GM13977 (cell line): ENCODE measurements around the gene IFT88.

ENCODE experiments used
- DNase-seq: peaks from one replicate; pipeline ENCODE4 v3.0.0; 2012; ENCODE audit warnings: low spot score
- in situ Hi-C: fragments of 300-500 bp; cut with MboI; formaldehyde crosslinking; loops from one replicate; pipeline ENCODE4 v1.12.0; 2022; ENCODE audit warnings: low sequenced_read_pairs, low pct_unique_long_range_greater_than_20kb, mixed read lengths, inconsistent platforms; ENCODE audit not compliant: unreplicated experiment
- TF ChIP-seq, protein P1 (sequence below): IDR thresholded peaks from 2 replicates; pipeline ENCODE4 v1.5.1; 2012; ENCODE audit warnings: mild to moderate bottlenecking, control low read depth; ENCODE audit not compliant: insufficient read depth; ENCODE audit errors: extremely low read depth, missing control alignments

Gene IFT88

DNA sequence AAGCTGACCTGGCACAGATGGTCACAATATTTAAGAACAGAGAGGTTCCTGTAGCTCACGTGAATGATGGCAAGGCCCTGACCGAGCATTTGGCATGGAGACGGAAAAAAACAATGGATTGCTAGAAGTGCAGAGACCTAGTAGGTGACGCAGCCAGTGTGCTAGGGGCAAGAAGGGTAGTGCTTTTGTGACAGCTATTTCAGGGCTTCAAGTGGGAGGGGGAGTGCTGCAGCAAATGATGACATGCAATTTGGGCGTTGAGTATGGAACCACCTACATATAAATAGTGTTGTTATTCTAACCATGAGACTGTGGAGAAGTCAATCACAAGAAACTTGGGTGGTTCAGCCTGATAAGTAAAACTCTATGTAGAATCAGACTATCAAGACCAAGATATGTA lies 70.9 kb downstream of the IFT88 start:
- DNase-seq, result no peak
- in situ Hi-C loops, result no loop called here
- TF ChIP-seq, protein P1, sequence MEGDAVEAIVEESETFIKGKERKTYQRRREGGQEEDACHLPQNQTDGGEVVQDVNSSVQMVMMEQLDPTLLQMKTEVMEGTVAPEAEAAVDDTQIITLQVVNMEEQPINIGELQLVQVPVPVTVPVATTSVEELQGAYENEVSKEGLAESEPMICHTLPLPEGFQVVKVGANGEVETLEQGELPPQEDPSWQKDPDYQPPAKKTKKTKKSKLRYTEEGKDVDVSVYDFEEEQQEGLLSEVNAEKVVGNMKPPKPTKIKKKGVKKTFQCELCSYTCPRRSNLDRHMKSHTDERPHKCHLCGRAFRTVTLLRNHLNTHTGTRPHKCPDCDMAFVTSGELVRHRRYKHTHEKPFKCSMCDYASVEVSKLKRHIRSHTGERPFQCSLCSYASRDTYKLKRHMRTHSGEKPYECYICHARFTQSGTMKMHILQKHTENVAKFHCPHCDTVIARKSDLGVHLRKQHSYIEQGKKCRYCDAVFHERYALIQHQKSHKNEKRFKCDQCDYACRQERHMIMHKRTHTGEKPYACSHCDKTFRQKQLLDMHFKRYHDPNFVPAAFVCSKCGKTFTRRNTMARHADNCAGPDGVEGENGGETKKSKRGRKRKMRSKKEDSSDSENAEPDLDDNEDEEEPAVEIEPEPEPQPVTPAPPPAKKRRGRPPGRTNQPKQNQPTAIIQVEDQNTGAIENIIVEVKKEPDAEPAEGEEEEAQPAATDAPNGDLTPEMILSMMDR, result no peak

DNA sequence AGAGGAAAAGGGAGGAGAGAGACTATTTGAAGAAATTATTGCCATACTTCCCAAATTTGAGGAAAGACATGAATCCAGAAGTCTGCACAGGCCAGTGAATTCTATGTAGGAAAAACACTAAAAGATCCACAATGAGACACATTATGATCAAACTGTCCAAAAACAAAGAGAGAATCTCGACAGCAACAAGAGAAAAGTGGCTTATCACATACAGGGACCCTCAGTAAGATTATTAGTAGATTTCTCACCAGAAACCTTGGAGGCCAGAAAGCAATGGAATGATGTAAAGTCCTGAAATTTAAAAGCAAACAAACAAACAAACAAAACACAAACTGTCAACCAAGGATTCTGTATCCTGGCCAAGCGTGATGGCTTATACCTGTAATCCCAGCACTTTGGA lies 80.8 kb downstream of the IFT88 start:
- in situ Hi-C loops, result no loop called here
- TF ChIP-seq, protein P1, result no peak
- no peak for DNase-seq

- TF ChIP-seq, protein P1, result no peak
- DNase-seq, result no peak
- in situ Hi-C loops, result no loop called here
These were observed 86.0 kb downstream of the IFT88 start for GRCh38 chr13:20652946-20653345.

- in situ Hi-C loops, result no loop called here
- no peak for DNase-seq
- TF ChIP-seq, protein P1, result no peak
These were observed 87.2 kb downstream of the IFT88 start for GRCh38 chr13:20654156-20654555.

GRCh38 chr13:20658451-20659040 lies 91.6 kb downstream of the IFT88 start:
- no peak for DNase-seq
- in situ Hi-C loops, result no loop called here
- TF ChIP-seq, protein P1, result no peak

DNA sequence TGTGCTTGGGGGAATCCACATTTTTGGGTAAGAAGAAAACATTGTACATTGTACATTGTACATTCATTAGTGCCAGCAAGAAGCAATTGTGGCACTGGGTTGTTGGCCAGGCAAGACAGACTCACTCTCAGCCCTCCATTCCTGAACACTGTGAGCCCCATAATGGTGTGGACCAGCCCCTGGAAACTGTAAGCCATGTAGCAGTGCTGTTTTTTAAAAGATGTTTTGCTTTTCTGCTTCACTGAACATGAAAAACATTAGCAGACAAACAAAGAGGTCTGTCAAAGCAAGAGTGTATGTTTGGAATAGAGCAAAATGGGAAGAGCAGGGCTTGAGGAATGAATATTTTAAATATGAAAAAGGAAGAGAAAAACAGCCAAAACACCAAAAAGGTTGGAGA lies 97.4 kb downstream of the IFT88 start:
- in situ Hi-C loops, result no loop called here
- DNase-seq, result no peak
- TF ChIP-seq, protein P1, result no peak

DNA sequence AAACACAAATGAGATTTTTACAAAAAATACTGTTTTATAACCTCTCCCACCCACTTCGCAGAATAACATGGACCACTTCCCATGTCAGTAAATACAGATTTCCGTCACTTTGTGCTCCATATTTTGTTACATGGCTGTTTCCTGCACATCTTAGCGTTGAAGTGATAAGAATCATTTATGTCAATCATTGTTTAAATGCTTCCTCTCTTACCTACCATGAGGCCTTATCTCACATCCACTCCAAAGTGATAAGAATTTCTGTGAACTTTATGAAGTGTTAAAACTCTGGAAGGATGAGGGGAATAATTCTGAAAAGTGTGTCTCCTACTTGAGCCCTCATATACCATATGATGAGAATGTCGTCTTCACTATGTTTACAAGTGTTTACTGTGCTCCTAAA lies 100.0 kb downstream of the IFT88 start:
- in situ Hi-C loops, result no loop called here
- TF ChIP-seq, protein P1, result no peak
- DNase-seq, result no peak
